Stimulated activated CD8-positive, alpha-beta memory T cell treated with anti-CD3 and anti-CD28 coated beads, Interleukin-7, amount 100 ng/mL, for 1 hour (primary cell): ENCODE results near the gene SLC22A14.
"Not testable (repeated sequence)": the region's sequence is repeated elsewhere in the genome, so short reads cannot be mapped to it uniquely, and the experiment has no call there.

Source experiments
- DNase-seq, 2 donors: peaks; one replicate each; pipeline ENCODE4 v3.0.0-alpha.2; 2020; ENCODE audit warnings: low read depth in 2 of 2

Gene SLC22A14

DNA sequence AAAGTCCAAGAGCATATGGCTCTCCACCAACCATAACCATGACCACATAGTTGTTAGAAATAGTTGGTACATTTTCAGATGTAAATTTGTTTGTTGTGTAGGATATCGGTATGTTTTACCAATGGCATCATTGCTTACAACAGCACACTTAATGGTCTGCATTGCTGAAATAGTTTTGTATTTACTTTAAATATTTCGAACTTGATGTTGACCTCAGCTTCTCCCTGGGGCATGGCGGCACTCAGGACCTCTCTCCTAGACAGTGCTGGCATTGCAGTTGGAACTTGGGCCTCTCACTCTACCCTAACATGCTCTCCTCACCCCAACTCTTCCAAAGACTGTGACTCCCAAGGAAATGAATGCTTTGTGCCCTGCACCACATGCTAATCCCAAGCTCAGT is 11.5 kb upstream of the SLC22A14 start:
- DNase-seq = no peak

DNA sequence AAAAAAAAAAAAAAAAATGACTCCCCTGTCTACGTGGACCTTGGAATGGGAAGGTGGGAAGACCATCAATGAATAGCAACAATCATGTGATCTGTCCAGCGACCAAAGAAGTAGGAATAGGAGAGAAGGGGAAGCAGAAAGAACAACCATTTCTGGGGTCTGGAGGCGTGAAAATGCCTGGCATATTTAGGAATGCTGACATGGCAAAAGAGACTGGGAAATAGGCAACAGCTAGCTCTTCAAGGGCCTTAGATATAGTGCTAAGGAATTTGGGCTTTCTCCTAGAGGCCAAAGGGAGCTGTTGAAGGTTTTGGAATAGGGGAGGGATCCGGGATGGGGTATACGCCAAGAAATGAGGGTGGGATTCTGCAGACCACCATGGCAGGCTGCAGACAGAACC is 10.5 kb upstream of the SLC22A14 start:
- DNase-seq = no peak

DNA sequence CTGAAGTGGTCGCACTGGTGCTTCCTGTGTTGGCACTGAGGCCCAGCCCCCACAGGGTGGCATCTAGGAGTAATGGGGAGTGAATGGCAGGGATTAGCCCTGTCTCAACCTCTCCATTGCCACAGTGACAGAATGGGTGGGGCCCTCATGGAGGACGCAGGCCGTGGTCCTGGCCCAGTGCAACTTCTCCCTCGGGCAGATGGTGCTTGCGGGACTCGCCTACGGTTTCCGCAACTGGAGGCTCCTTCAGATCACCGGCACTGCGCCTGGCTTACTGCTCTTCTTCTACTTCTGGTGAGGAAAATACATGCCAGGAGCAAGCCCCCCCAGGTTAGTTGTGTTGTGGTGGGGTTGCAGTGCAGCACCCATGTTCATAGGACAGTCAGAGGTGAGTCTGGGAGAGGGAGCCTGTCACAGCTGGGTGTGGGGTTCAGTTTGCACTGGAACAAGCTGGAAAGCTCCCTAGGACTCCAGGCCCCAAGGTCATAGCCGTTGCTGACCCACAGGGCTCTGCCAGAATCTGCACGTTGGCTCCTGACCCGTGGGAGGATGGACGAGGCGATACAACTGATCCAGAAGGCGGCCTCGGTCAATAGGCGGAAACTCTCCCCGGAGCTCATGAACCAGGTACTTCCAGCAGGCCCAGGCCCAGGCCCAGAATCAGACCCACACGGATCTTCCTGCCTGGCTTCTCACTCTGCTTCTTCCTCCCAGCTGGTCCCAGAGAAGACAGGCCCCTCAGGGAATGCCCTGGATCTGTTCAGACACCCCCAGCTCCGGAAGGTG is 7.0 kb upstream of the SLC22A14 start:
- no peak for DNase-seq

DNA sequence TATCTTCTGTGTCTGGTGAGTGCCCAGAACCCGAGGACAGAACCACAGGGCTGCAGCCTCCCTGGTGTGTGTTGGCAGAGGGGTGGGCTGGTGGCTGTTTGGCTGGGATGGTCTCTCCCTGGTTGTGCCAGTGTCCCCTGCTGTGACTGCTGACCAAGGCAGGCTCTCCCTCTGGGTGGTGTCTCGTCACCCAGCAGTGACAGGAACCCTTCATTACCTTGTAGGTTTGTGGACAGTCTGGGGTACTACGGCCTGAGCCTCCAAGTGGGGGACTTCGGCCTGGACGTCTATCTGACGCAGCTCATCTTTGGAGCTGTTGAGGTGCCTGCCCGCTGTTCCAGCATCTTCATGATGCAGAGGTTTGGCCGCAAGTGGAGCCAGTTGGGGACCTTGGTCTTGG is 6.4 kb upstream of the SLC22A14 start:
- no peak for DNase-seq

DNA sequence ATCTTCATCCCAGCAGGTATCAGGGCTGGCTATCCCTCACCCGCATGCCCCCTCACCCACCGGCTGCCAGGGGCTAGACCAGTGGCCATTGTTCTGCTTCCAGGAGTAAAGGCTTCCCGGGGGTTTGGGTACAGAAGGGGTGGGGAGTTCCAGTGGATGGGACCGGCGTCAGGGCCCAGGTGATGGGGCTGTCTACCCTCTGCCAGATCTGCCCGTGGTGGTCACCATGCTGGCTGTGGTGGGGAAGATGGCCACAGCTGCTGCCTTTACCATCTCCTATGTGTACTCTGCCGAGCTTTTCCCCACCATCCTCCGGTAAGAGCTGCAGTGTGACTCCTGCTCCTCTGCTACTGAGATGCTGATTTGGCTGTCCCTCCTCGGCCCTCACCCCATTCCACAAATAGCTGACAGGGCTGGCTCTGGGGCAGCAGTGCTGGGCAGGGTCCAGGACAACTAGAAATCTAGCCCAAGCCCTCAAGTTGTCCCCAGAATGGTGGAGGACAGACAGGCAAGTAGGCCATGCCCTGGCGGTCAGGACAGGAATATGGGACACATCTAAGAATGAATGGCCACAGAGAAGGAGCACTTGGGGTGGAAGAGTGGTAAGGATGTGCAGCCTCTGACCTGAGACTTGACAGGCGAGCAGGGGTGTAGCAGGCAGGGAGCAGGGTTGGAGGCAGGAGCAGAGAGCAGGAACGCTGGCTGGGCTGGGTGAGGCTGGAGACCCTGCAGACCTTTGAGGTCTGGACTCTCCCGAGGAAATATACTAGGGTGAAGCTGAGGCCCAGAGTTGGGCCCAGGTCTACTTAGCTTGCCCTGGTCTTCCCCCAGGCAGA is 5.8 kb upstream of the SLC22A14 start:
- no peak for DNase-seq

DNA sequence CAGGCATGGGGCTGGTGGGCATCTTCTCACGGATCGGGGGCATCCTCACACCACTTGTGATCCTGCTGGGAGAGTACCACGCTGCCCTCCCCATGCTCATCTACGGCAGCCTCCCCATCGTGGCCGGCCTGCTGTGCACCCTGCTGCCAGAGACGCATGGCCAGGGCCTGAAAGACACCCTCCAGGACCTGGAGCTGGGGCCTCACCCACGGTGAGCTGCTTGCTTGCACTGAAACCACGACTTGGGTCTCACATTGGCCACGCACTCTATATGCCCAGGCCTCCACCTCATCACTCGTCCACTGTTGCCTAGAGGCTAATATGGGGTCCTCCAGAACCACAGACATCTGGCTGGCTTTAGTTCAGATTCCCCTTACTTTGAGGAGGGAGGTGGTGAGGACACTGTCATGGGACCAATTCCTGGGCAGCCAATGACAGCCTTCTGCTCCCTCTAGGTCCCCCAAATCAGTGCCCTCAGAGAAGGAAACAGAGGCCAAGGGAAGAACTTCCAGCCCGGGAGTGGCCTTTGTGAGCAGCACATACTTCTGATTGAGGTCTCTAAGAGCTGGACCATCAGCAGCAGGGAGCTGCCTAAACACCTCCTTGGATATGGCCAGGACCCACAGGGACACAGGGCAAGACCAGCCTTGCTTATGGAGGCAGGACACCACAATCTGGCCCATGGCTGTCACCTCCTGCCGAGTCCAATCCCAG is 5.0 kb upstream of the SLC22A14 start:
- DNase-seq = no peak

DNA sequence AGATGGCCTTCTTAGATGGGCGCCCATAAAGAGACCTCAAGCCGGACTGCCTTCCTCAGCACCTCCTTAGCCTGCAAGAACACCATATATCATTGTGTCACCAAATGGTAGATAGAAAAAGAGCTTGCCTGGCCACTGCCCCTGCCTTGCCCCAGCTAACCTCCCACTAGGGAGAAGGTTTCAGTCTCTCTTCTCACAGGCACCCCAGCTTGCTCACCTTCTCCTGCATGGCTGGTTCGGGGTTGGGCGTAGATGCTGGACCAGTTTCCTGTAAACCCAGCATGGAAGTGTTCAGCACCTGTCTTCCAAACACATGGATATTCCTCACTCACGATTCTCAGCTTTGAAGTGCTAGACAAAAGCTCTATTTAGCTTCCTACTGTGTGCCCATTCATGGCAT is 3.3 kb upstream of the SLC22A14 start:
- no peak for DNase-seq

DNA sequence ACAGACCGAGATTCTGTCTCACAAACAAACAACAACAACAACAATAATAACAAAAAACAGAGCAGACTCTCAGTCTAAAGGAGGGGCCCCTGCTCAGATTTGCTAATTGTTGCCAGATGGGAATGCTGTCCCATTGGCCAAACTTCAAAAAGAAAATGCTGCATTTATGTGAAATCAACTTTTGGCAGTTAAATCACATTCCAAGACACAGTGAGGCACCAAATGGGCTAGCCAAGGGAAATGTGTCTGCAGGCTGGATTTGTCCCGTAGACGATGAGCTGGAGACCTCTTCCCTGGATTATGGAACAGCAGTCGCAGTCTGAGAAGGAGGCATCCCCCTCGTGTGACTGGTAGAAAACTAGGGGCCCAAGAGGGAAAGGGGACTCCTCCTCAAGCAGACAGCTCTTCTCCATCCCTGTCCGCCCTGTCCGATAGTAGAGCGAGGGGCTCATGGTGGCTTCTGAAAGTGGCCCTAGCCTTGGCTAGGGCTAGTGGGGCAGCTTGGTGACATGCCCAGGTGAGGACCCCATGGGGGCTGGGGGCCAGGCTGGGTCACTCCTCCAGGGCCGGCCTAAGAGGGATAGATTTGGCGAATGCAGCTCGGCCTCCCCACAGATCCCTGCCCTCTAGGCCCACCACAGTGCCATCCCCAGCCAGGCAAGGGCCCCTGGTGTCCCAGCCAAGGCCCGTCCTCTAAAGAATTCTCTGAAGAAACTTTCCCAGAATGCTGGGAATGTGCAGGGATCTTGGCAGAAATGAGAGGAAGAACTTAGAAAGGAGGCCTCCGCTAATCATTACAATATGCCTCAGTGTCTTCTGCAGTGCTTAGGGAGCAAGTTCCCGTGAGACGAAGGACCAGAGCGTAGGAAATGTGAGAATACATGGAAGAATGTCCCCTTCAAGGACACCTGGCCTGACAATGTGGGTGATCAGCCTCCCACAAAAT is 2.0 kb downstream of the SLC22A14 start:
- no peak for DNase-seq

DNA sequence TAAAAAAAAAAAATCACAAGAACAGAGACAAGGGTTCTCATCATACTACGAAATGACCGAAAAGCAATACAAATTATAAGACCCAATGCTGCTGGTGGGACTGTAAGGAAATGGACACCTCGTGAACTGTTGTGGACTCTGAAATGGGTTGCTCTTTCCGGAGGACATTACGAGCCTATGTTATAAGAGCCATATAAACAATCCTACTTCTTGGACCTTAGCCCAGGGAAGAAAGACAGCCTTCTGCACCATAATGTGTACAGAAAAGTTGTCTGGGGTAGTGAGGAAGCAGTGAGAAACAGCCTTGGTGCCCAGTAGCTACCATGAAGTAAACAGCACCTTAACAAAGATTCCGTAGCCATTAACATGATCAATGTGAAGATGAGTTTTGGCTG is 2.7 kb downstream of the SLC22A14 start:
- no peak for DNase-seq

DNA sequence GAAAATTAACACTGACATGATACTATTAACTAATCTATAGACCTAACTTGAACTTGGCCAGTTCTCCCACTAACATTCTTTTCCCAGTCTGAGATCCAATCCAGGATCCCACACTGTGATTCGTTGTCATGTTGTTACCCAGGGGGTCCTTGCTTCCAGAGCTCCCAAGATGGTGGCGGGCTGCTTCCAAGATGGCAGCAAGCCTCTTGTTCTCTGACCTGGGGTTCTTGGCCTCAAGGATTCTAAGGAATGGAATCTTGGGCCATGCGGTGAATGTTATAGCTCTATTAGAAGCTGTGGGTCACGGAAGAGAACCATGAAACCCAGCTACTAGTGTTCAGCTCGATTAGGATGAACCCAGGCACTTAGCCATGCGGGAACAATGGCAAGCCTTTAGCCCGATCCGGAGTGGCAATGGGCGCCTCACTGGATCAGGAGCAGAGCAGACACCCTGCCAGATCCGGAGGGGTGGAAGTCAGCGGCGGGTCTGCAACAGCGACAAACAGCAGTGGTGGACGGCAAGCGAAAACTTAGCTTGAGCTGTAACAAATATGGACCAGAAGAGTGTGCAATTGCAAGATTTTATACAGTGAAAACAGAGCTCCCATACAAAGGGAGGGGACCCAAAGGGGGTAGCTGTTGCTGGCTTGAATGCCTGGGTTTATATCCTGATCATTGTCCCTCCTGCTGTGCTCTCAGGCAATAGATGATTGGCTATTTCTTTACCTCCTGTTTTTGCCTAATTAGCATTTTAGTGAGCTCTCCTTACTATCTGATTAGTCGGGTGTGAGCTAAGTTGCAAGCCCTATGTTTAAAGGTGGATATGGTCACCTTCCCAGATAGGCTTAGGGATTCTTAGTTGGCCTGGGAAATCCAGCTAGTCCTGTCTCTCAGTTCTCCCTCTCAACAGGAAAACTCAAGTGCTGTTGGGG is 7.5 kb downstream of the SLC22A14 start:
- DNase-seq = not testable (repeated sequence)

DNA sequence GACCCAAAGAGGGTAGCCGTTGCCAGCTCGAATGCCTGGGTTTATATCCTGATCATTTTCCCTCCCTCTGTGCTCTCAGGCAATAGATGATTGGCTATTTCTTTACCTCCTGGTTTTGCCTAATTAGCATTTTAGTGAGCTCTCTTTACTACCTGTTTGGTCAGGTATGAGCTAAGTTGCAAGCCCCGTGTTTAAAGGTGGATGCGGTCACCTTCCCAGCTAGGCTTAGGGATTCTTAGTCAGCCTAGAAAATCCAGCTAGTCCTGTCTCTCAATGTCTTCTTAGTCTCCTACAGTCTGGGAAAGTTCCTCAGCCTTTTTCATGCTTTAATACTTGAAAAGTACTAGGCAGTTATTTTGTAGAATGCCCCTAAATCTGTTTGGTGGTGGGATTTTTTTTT is 15.0 kb downstream of the SLC22A14 start:
- not testable (repeated sequence) for DNase-seq

DNA sequence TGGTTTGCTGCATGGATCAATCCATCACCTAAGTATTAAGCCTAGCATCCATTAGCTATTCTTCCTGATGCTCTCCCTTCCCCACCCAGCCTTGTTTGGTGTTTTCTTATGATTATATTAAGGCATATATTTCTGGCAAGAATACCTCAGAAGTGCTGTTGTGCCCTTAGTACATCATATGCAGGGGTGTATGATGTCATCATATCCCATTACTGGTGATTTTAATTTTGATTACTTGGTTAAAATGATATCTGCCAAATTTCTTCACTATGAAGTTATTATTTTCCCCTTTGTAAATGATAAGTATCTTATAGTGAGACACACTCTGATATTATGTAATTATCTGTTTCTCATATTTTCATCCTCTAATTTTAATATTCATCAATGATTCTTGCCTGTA is 15.4 kb downstream of the SLC22A14 start:
- no peak for DNase-seq

DNA sequence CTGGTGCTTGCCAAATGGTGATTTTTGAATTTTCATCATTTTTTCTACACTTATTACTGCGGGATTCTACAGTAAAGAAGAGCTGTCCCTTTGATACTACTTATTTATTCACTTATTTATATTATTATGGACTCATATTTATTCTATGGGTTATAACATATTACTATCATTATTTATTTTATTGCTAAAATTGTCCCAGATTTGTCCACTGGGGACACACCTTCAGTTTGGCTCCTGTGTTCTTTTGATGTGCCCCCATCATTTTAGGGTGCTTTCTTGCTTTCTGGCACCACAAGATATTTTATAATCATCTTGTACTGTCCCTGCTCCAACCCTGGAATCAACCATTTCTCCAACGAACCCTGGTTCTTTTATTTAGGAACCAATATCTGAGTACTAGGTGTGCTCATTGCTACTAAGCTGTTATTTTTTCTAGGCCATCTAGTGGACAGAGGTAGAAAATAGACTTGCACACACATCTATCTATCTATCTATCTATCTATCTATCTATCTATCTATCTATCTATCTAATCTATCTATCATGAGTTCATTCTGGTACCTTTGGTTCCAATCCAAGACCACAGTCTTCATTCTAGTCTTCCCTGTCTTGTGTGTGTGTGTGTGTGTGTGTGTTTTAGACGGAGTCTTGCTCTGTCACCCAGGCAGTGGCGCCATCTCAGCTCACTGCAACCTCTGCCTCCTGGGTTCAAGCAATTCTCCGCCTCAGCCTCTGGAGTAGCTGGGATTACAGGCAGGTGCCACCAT is 16.0 kb downstream of the SLC22A14 start:
- DNase-seq = no peak

DNA sequence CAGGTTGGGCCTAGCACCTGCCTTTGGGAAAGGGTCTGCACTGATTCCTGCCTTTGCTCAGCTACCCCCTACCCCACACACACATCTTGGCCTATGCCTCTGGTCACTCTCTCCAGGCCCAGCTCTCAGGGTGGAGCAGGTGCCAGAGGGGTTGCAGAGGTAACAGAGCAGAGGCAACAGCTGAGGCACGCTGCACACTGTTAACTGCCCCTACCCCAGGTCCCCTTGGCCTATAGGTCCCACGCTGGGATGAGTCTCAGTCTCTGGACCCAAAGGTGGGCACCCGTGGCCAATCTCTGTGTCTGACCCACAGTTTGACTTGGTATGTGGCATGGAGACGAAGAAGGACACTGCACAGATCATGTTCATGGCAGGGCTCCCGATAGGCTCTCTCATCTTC is 24.8 kb downstream of the SLC22A14 start:
- DNase-seq = no peak

DNA sequence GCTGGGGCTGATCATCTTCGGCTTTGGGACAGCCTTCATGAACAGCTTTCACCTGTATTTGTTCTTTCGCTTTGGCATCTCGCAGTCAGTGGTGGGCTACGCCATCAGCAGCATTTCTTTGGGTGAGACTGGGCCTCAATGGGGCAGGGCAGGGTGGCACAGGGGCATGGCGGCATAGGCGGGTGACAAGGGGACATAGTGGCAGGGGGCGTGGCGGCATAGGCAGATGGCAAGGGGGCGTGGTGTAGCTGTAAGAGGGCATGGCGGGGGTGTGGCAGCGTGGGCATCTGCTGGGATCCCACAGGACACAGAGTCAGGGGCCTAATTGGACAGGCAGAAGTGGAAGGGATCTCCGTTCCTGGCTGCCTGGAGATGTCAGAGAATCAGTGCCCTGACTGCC is 25.5 kb downstream of the SLC22A14 start:
- DNase-seq = no peak

DNA sequence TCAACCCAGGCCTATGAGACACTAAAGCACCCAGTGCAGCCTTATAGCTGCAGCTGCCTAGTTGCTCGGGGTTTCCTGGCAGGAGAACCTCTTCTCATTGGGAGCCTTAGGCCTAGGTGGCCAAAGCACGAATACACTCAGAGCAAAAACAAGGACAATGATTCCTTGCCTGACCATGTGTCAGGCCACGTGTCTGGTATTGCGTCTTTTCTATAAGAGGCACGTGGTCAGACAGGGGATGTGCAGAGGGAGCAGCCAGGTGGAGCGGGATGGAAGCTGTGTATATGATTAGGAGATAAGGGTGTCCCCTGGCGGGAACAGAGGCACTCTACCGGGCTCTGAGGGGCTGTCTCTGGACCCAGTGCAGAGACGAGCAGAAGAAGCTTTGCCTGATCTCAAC is 26.4 kb downstream of the SLC22A14 start:
- no peak for DNase-seq

DNA sequence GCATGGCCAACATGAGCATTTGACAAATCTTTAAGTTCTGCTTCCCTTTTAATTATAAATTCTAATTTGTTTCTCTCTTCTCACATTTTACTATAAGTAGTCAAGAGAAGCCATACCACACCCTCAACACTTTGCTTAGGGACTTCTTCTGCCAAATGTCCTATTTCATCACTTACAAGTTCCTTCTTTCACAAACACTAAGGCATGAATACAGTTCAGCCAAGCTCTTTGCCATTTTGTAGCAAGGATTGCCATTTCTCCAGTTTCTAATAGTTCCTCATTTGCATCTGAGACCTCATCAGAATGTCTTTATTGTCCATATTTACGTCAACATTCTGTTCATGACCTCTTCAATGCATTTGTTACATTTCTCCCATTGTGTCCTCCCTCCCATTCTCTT is 29.4 kb downstream of the SLC22A14 start:
- no peak for DNase-seq

DNA sequence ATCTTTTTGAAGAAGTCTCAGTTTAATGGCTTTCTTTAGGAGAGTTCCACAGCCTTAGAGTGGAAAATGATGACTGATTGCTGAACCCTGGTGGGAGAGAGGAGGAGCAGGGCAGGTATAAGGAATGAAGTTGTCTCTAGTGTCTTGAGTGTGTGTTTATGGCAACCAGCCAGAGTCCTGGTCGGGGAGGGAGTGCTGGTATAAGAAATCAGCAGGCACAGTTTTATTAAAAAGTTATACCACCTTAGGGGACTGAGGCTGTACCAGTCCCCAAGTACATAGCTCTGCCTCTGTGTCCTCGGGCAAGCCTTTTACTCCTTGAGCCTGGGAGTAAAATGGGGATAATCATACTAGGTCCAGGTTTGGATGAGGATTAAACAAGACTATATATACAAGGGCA is 29.8 kb downstream of the SLC22A14 start:
- DNase-seq = no peak

DNA sequence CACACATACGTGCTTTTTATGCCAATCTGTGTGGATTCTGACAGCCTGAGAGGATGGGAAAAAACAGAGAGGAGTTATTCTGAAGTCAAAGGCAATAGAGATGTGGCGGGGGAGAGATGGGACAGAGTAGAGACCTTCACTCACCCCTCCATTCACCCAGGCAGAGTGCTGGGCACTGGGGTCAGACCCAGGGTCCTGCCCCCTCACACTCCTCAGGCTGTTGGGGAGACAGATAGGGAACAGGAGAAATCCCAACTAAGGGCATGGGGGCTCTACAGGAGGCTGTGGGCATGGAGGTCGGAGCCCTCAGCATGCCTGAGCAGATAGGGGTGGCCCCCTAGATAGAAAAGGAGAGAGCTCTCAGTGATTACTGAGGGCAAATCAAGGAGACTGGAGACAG is 30.3 kb downstream of the SLC22A14 start:
- DNase-seq = no peak

DNA sequence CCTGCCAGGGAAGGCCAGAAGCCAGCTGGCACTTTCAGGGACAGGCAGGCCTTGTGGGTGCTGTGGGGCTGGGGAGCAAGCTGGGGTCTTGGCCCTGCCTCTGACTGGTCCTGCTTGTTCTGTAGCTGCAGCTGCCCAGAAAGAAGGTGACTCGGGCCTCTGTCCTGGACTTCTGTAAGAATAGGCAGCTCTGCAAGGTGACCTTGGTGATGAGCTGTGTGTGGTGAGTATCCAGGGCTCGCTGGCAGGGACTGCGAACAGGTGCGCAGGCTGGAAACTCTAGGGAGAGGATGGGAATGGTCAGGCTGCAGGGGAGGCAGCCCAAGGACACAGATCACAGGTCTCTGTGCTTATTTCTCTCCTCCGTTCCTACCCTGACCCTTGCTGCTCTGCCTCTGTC is 31.2 kb downstream of the SLC22A14 start:
- DNase-seq = no peak
